Cardiac fibroblast (primary cell): ENCODE measurements around the gene LPP.

Experiments used
- DNase-seq, 2 donors: peaks; one replicate each; pipeline versions ENCODE4 v3.0.0 to v3.0.0-alpha.2; 2010; ENCODE audit warnings: low read depth in 2 of 2
- H3K4me3 ChIP-seq, 2 donors: replicated peaks in 1 of 2; 1 replicate in 1 of 2; 2 replicates in 1 of 2; pipeline ENCODE4 v1.5.1; 2011; ENCODE audit warnings: low read depth in 2 of 2, low read length in 2 of 2, mild to moderate bottlenecking in 2 of 2, moderate library complexity in 1 of 2
- CTCF ChIP-seq: IDR thresholded peaks from one replicate; pipeline ENCODE4 v1.5.1; 2011; ENCODE audit warnings: low read depth, mild to moderate bottlenecking, low read length, inconsistent platforms

The LPP gene

GRCh38 chr3:188369526-188369925, 215.6 kb downstream of the LPP start:
- TF ChIP-seq CTCF = no peak
- H3K4me3 ChIP-seq = no peak overlapping the region
- no peak for DNase-seq

GRCh38 chr3:188370081-188370830, 216.3 kb downstream of the LPP start:
- DNase-seq = no peak
- no peak overlapping the region for H3K4me3 ChIP-seq
- TF ChIP-seq CTCF = no peak

- no peak for TF ChIP-seq CTCF
- no peak for DNase-seq
- no peak overlapping the region for H3K4me3 ChIP-seq
Measured at GRCh38 chr3:188378786-188379185, 224.8 kb downstream of the LPP start.

- TF ChIP-seq CTCF = no peak
- H3K4me3 ChIP-seq = no peak overlapping the region
- DNase-seq = no peak
Measured at GRCh38 chr3:188380252-188380651, 226.3 kb downstream of the LPP start.

GRCh38 chr3:188380722-188381121, 226.8 kb downstream of the LPP start:
- no peak overlapping the region for H3K4me3 ChIP-seq
- TF ChIP-seq CTCF = no peak
- no peak for DNase-seq

GRCh38 chr3:188383748-188384147, 229.8 kb downstream of the LPP start:
- no peak for DNase-seq
- no peak overlapping the region for H3K4me3 ChIP-seq
- TF ChIP-seq CTCF = no peak

GRCh38 chr3:188385295-188385694, 231.3 kb downstream of the LPP start:
- no peak for TF ChIP-seq CTCF
- DNase-seq = no peak
- no peak overlapping the region for H3K4me3 ChIP-seq
